Stomach (tissue), 9 donors: Measurements from ENCODE around the gene ZGRF1. TPM values are rescaled to one million over a fixed set of nuclear protein-coding genes. Genes with fewer than 3 reads are reported as not detected.
"Not testable (repeated sequence)": the region's sequence is repeated elsewhere in the genome, so short reads cannot be mapped to it uniquely, and the experiment has no call there.

ENCODE experiments used
- DNase-seq, 2 donors: peaks; one replicate each; pipeline versions ENCODE4 v3.0.0 to v3.0.0-alpha.2; 2013 to 2019
- H3K27ac ChIP-seq, 5 donors: fragments of 200-600 bp in 4 of 5; sonication (generic) in 4 of 5; one replicate each; pipeline ENCODE4 v1.5.1; 2013 to 2019; ENCODE audit warnings: mild to moderate bottlenecking in 1 of 5, moderate library complexity in 1 of 5
- H3K27me3 ChIP-seq, 3 donors: fragments of 200-600 bp; sonication (generic); one replicate each; pipeline ENCODE4 v1.5.1; 2017 to 2019; ENCODE audit warnings: mixed run types in 1 of 3
- H3K36me3 ChIP-seq, 4 donors: fragments of 200-600 bp; sonication (generic); 1 replicate in 3 of 4; 2 replicates in 1 of 4; pipeline ENCODE4 v1.5.1; 2016 to 2019
- H3K4me1 ChIP-seq, 4 donors: fragments of 200-600 bp; sonication (generic); one replicate each; pipeline ENCODE4 v1.5.1; 2016 to 2019
- H3K4me3 ChIP-seq, 4 donors: fragments of 200-600 bp; sonication (generic) in 3 of 4; one replicate each; pipeline ENCODE4 v1.5.1; 2016 to 2019; ENCODE audit warnings: mild to moderate bottlenecking in 1 of 4
- H3K9me3 ChIP-seq, 4 donors: fragments of 200-600 bp; sonication (generic); one replicate each; pipeline ENCODE4 v1.5.1; 2016 to 2019
- CTCF ChIP-seq, 7 experiments: fragments of 450-650 bp in 4 of 7; fragments of 200-600 bp in 3 of 7; sonication (generic) in 3 of 7; IDR thresholded peaks; one replicate each; pipeline ENCODE4 v1.5.1; 2016 to 2019; ENCODE audit warnings: antibody characterized with exemption in 7 of 7, control low read depth in 2 of 7, mild to moderate bottlenecking in 1 of 7
- EP300 ChIP-seq: sonication (generic); formaldehyde crosslinking; IDR thresholded peaks from one replicate; pipeline ENCODE4 v1.6.1; 2017; ENCODE audit warnings: antibody characterized with exemption
- POLR2A ChIP-seq, 4 donors: fragments of 450-650 bp; IDR thresholded peaks; one replicate each; pipeline ENCODE4 v1.6.1; 2016; ENCODE audit warnings: antibody characterized with exemption in 4 of 4, control low read depth in 2 of 4, mild to moderate bottlenecking in 1 of 4, moderate library complexity in 1 of 4
- POLR2AphosphoS5 ChIP-seq, 3 donors: sonication (generic); formaldehyde crosslinking; IDR thresholded peaks; one replicate each; pipeline ENCODE4 v1.6.1; 2016; ENCODE audit warnings: antibody characterized with exemption in 3 of 3
- WGBS, 5 donors: extraction: QIAGEN DNeasy Blood & Tissue Kit in 3 of 5; methylation state at CpG; one replicate each; pipeline versions ENCODE4 v1.1.5 to v1.1.7; 2013 to 2018; 5-methylcytosine and 5-hydroxymethylcytosine counted together
- intact Hi-C: fragments of 100-400 bp; cut with DNase I; formaldehyde crosslinking; loops from one replicate; pipeline ENCODE4 v1.15.1; 2023; ENCODE audit warnings: low total_unique reads
- polyA plus RNA-seq, 3 donors: library from polyadenylated mRNA; stranded (reverse); fragments of 200-250 nt; gene quantifications; one replicate each; pipeline ENCODE4 v1.2.3, GENCODE V29; 2013
- total RNA-seq, 5 donors: library from RNA; depleted of rRNA; stranded (reverse); fragments of >200 nt; gene quantifications; one replicate each; pipeline versions ENCODE4 v1.1.0 to v1.2.3, GENCODE V29; 2014 to 2016
- donor health status: healthy with polysubstance abuse.
- donor health status: Bipolar disorder and iron deficiency.
- donor health status: healthy.

The ZGRF1 gene
- total and polyA plus RNA-seq, 8 donors = 0.46 to 20.6 (median 3.0) TPM

GRCh38 chr4:112526061-112526460 is 110.6 kb downstream of the ZGRF1 start:
- Histone ChIP-seq H3K36me3 (no peaks in the 10 kb centered on the region), H3K27ac (no peak overlapping the region), H3K9me3 (peaks cover 0 to 8% (median 2%) of the 10 kb centered on the region in 4 donors), H3K4me1 (peaks cover 5 to 23% (median 20%) of the 10 kb centered on the region in 4 donors), H3K27me3 (peaks cover 15 to 80% (median 36%) of the 10 kb centered on the region in 3 donors), H3K4me3 (no peak overlapping the region)
- no peak for DNase-seq
- 64 to 81% (median 68%) methylated on average over 1 of the region's 1 CpG for WGBS, 5 donors
- TF ChIP-seq EP300 = no peak
- TF ChIP-seq CTCF (IDR thresholded peaks at IDR 0.05) = no peak
- no peak for TF ChIP-seq POLR2A (IDR thresholded peaks at IDR 0.05)
- no peak for TF ChIP-seq POLR2AphosphoS5 (IDR thresholded peaks at IDR 0.05)
- intact Hi-C loops = no loop called here

GRCh38 chr4:112523764-112524505 is 112.8 kb downstream of the ZGRF1 start:
- DNase-seq = peak; percentile 60 to 83
- no peak overlapping the region for H3K27ac ChIP-seq
- peaks cover 0 to 29% (median 12%) of the 10 kb centered on the region in 4 donors for H3K9me3 ChIP-seq
- TF ChIP-seq CTCF (IDR thresholded peaks at IDR 0.05) = peak in 5 of 7 experiments; percentile 28 to 68 (median 42)
- TF ChIP-seq EP300 = no peak
- no peaks in the 10 kb centered on the region for H3K36me3 ChIP-seq
- WGBS, 5 donors = 2 to 3% (median 2%) methylated on average over 31 to 46 of the region's 46 CpGs
- H3K27me3 ChIP-seq = peaks cover 35 to 87% (median 57%) of the 10 kb centered on the region in 3 donors
- peaks cover 5 to 32% (median 24%) of the 10 kb centered on the region in 4 donors for H3K4me1 ChIP-seq
- intact Hi-C loops = no loop called here
- peak overlapping the region; percentile 29 to 46 (median 35) for H3K4me3 ChIP-seq

GRCh38 chr4:112523008-112523721 is 113.5 kb downstream of the ZGRF1 start:
- peaks cover 5 to 32% (median 24%) of the 10 kb centered on the region in 4 donors for H3K4me1 ChIP-seq
- 6 to 9% (median 8%) methylated on average over 37 of the region's 37 CpGs for WGBS, 5 donors
- intact Hi-C loops = no loop called here
- peak overlapping the region; percentile 29 to 46 (median 35) for H3K4me3 ChIP-seq
- H3K27me3 ChIP-seq = peaks cover 35 to 93% (median 65%) of the 10 kb centered on the region in 3 donors
- no peak for TF ChIP-seq POLR2AphosphoS5 (IDR thresholded peaks at IDR 0.05)
- no peak for TF ChIP-seq CTCF (IDR thresholded peaks at IDR 0.05)
- no peak for TF ChIP-seq POLR2A (IDR thresholded peaks at IDR 0.05)
- no peak for TF ChIP-seq EP300
- H3K36me3 ChIP-seq = no peaks in the 10 kb centered on the region
- peaks cover 0 to 29% (median 12%) of the 10 kb centered on the region in 4 donors for H3K9me3 ChIP-seq
- peak in 1 of 2 donors; percentile 69 for DNase-seq
- no peak overlapping the region for H3K27ac ChIP-seq

GRCh38 chr4:112522431-112522830 is 114.3 kb downstream of the ZGRF1 start:
- H3K36me3 ChIP-seq, intact Hi-C loops: not testable (repeated sequence)
- WGBS, 5 donors = 13 to 21% (median 15%) methylated on average over 17 of the region's 17 CpGs

More at GRCh38 chr4:112522431-112522830, 114.3 kb downstream of the ZGRF1 start:
- Histone ChIP-seq H3K27me3 (peaks cover 39 to 93% (median 72%) of the 10 kb centered on the region in 3 donors), H3K9me3 (peaks cover 0 to 29% (median 12%) of the 10 kb centered on the region in 4 donors), H3K4me1 (peaks cover 7 to 39% (median 25%) of the 10 kb centered on the region in 4 donors)
- DNase-seq, H3K4me3 ChIP-seq, H3K27ac ChIP-seq: not testable (repeated sequence)
